B cell (primary cell): ENCODE measurements around the gene ESPN. TPM values are rescaled to one million over a fixed set of nuclear protein-coding genes. Genes with fewer than 3 reads are reported as not detected.
A peak's percentile ranks its signal among the peaks of the same experiment; 100 is the strongest.

Experiments
- ATAC-seq: fragments of 200-7000 bp; cut with Tn5 transposase; one replicate; pipeline ENCODE4 v1.10.0; 2021; ENCODE audit warnings: low read depth, mild to moderate bottlenecking, moderate number of reproducible peaks, moderate library complexity
- CTCF ChIA-PET: fragments of 350-600 bp; sonication (Branson Sonifier 250); formaldehyde crosslinking; loops from one replicate; lab custom pipeline; 2021; ENCODE audit warnings: antibody characterized with exemption, inconsistent platforms; lab: Charles Lee
- POLR2A ChIA-PET: fragments of 350-600 bp; sonication (Branson Sonifier 250); formaldehyde crosslinking; loops from one replicate; lab custom pipeline; 2021; ENCODE audit warnings: antibody characterized with exemption; lab: Charles Lee
- DNase-seq: peaks from one replicate; pipeline ENCODE4 v3.0.0; 2013
- H2AFZ ChIP-seq: 2 replicates; pipeline ENCODE4 v1.6.1; 2012; ENCODE audit warnings: mild to moderate bottlenecking, low read depth, low read length; ENCODE audit not compliant: insufficient read depth, poor library complexity, severe bottlenecking
- H3K27ac ChIP-seq, 2 donors: 1 replicate in 1 of 2; 2 replicates in 1 of 2; pipeline ENCODE4 v1.5.1; 2012 to 2013; ENCODE audit warnings: low read length in 2 of 2, mild to moderate bottlenecking in 2 of 2, moderate library complexity in 1 of 2
- H3K27me3 ChIP-seq, 4 experiments: fragments of 200-600 bp in 1 of 4; sonication (generic) in 1 of 4; replicated peaks in 1 of 4; 1 replicate in 2 of 4; 2 replicates in 2 of 4; pipeline versions ENCODE4 v1.6.1 to v1.7.0; 2013 to 2016; ENCODE audit warnings: low read length in 3 of 4, mild to moderate bottlenecking in 2 of 4, mixed read lengths in 1 of 4, moderate library complexity in 1 of 4; ENCODE audit not compliant: insufficient read depth in 4 of 4, control insufficient read depth in 3 of 4; ENCODE audit errors: control extremely low read depth in 1 of 4
- H3K36me3 ChIP-seq, 2 experiments: replicated peaks in 1 of 2; 1 replicate in 1 of 2; 2 replicates in 1 of 2; pipeline versions ENCODE4 v1.6.1 to v1.7.1; 2013; ENCODE audit warnings: low read length in 1 of 2; ENCODE audit not compliant: insufficient read depth in 2 of 2, control insufficient read depth in 1 of 2; ENCODE audit errors: control extremely low read depth in 1 of 2, extremely low read depth in 1 of 2
- H3K4me1 ChIP-seq, 2 donors: fragments of 200-600 bp in 1 of 2; sonication (generic) in 1 of 2; 1 replicate in 1 of 2; 2 replicates in 1 of 2; pipeline versions ENCODE4 v1.5.1 to v1.6.1; 2013 to 2017; ENCODE audit warnings: low read length in 2 of 2; ENCODE audit not compliant: control insufficient read depth in 2 of 2, insufficient read depth in 2 of 2
- H3K4me2 ChIP-seq: replicated peaks from 2 replicates; pipeline ENCODE3; 2012; ENCODE audit warnings: mild to moderate bottlenecking, low read depth, low read length; ENCODE audit not compliant: poor library complexity, severe bottlenecking
- H3K4me3 ChIP-seq, 5 experiments: fragments of 200-600 bp in 1 of 5; sonication (generic) in 1 of 5; 1 replicate in 3 of 5; 2 replicates in 2 of 5; pipeline versions ENCODE4 v1.5.1 to v1.7.0; 2011 to 2016; ENCODE audit warnings: low read length in 4 of 5, mild to moderate bottlenecking in 4 of 5, low read depth in 2 of 5, control low read depth in 1 of 5, moderate library complexity in 1 of 5; ENCODE audit not compliant: insufficient read depth in 1 of 5; ENCODE audit errors: control extremely low read depth in 1 of 5, extremely low read depth in 1 of 5
- H3K79me2 ChIP-seq: fragments of 200-600 bp; sonication (generic); one replicate; pipeline ENCODE4 v1.6.0; 2016; ENCODE audit warnings: low read length; ENCODE audit not compliant: control insufficient read depth, insufficient read depth
- H3K9ac ChIP-seq: fragments of 200-600 bp; sonication (generic); 2 replicates; pipeline ENCODE4 v1.6.1; 2017; ENCODE audit warnings: mild to moderate bottlenecking, low read length, moderate library complexity
- H3K9me3 ChIP-seq, 3 donors: one replicate each; pipeline versions ENCODE4 v1.6.1 to v1.7.1; 2013; ENCODE audit warnings: low read length in 2 of 3; ENCODE audit not compliant: control insufficient read depth in 2 of 3, insufficient read depth in 1 of 3; ENCODE audit errors: control extremely low read depth in 1 of 3
- H4K20me1 ChIP-seq: 2 replicates; pipeline ENCODE4 v1.6.0; 2012; ENCODE audit warnings: mild to moderate bottlenecking, low read length; ENCODE audit not compliant: insufficient read depth, control insufficient read depth, poor library complexity, severe bottlenecking
- H3K27ac Mint-ChIP-seq: one replicate; pipeline ENCODE4 v1.8.0; 2021; ENCODE audit warnings: mixed read lengths
- H3K27me3 Mint-ChIP-seq: one replicate; pipeline ENCODE4 v1.8.0; 2021; ENCODE audit warnings: mixed read lengths
- H3K4me1 Mint-ChIP-seq: one replicate; pipeline ENCODE4 v1.8.0; 2021; ENCODE audit warnings: mixed read lengths
- H3K4me3 Mint-ChIP-seq: one replicate; pipeline ENCODE4 v1.8.0; 2021; ENCODE audit warnings: mixed read lengths
- H3K9me3 Mint-ChIP-seq: one replicate; pipeline ENCODE4 v1.8.0; 2022; ENCODE audit warnings: mixed read lengths; ENCODE audit not compliant: insufficient read depth
- CTCF ChIP-seq: fragments of 200-600 bp; IDR thresholded peaks from one replicate; pipeline ENCODE4 v1.8.0; 2022; ENCODE audit warnings: antibody characterized with exemption, mild to moderate bottlenecking
- EZH2 ChIP-seq: IDR thresholded peaks from 2 replicates; pipeline ENCODE4 v1.6.1; 2012; ENCODE audit warnings: borderline replicate concordance, low read depth, mild to moderate bottlenecking, moderate library complexity, low read length; ENCODE audit not compliant: insufficient read depth, poor library complexity, severe bottlenecking
- WGBS: methylation state at CpG from one replicate; pipeline ENCODE4 v1.1.5; 2013; ENCODE audit warnings: missing lambda C conversion rate; ENCODE audit not compliant: insufficient coverage; 5-methylcytosine and 5-hydroxymethylcytosine counted together
- intact Hi-C: fragments of 100-400 bp; cut with micrococcal nuclease; formaldehyde crosslinking; loops from one replicate; pipeline ENCODE4 v1.10.0; 2022
- polyA plus RNA-seq: library from polyadenylated mRNA; depleted of rRNA; stranded (reverse); fragments of >200 nt; gene quantifications from 2 replicates; pipeline ENCODE4 v1.2.3, GENCODE V29; 2012
- total RNA-seq, 2 donors: library from RNA; stranded (reverse); fragments of 120-200 nt in 1 of 2; gene quantifications; 1 replicate in 1 of 2; 2 replicates in 1 of 2; pipeline versions ENCODE4 v1.2.3 to v1.2.4, GENCODE V29; 2013 to 2022

ESPN gene
- total and polyA plus RNA-seq, 2 donors (not counting 1 experiment from before 2014, with no cell fraction given) = 0.19 to 0.25 TPM

GRCh38 chr1:6483017-6483760, 58.6 kb downstream of the ESPN start:
- 82% methylated on average over 13 of the region's 14 CpGs for WGBS
- CTCF ChIA-PET = interaction anchor here (0.7 to 8.5 kb wide), 3 partner anchors 41 to 163 kb away, joined by 3 to 86 read pairs (median 3); no protein-coding TSS in a partner anchor
- no peak overlapping the region for H3K9ac ChIP-seq

More at GRCh38 chr1:6483017-6483760, 58.6 kb downstream of the ESPN start:
- Histone ChIP-seq H2AFZ (no peak overlapping the region), H3K27ac (no peak overlapping the region), H4K20me1 (no peaks in the 10 kb centered on the region), H3K4me1 (peaks cover 12 to 17% of the 10 kb centered on the region in 2 donors), H3K4me2 (no peak overlapping the region), H3K79me2 (no peaks in the 10 kb centered on the region), H3K27me3 (peaks cover 0 to 33% (median 15%) of the 10 kb centered on the region in 4 experiments), H3K36me3 (no peaks in the 10 kb centered on the region), H3K4me3 (no peak overlapping the region), H3K9me3 (peaks cover 0 to 4% (median 0%) of the 10 kb centered on the region in 3 donors)
- no peak for ATAC-seq
- intact Hi-C loops = no loop called here
- Mint-ChIP-seq H3K27ac (peak overlapping the region; percentile 26), H3K27me3 (peaks cover 42% of the 10 kb centered on the region), H3K4me3 (no peak overlapping the region), H3K4me1 (peaks cover 9% of the 10 kb centered on the region), H3K9me3 (no peaks in the 10 kb centered on the region)
- DNase-seq = no peak
- POLR2A ChIA-PET = no interaction called here
- no peak for TF ChIP-seq CTCF
- no peak for TF ChIP-seq EZH2
